ENCODE results near the gene CRY2.
A peak's percentile ranks its signal among the peaks of the same experiment; 100 is the strongest.
"Not testable (repeated sequence)": the region's sequence is repeated elsewhere in the genome, so short reads cannot be mapped to it uniquely, and the experiment has no call there.

CRY2 gene

DNA sequence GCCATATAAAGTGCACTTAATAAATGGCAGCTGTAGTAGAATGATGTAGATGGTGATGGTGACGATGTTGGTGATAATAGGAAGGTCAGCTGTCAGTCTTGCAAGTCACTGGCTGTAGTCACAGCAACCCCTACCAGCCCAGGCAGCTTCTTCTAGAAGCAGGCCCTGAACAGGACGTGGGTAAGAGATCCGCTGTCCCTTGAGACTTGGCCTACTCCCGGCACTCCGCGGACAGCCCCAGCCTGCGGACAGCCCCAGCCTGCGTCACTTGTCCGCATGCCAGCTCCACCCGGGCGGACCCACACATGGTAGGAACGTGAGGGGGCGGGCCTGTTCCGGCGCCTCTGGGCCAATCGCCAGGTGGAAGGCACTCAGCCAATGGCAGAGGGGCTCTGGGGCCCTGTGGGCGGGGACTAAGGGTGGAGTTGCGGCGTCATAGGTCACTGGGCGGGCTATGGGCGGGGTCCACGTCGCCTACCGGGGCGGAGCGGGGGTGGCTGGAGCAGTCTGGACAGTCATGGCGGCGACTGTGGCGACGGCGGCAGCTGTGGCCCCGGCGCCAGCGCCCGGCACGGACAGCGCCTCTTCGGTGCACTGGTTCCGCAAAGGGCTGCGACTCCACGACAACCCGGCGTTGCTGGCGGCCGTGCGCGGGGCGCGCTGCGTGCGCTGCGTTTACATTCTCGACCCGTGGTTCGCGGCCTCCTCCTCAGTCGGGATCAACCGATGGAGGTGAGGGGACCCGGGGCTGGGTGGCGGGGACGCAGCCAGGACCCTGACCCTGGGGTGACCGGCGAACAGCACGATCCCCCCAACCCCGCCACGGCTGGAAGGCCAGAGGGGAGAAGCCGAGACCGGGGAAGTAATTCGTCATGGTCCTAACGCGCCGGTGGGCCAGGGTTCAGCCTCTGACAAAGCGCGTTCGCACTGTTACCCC is at the start of gene CRY2:
Gene CRY2, plus strand, starts transcription at position 502 of the 937 bp plus-strand sequence. Its CDS starts 16 bp downstream, at position 518.
- DNase-seq: peak; percentile 100

DNA sequence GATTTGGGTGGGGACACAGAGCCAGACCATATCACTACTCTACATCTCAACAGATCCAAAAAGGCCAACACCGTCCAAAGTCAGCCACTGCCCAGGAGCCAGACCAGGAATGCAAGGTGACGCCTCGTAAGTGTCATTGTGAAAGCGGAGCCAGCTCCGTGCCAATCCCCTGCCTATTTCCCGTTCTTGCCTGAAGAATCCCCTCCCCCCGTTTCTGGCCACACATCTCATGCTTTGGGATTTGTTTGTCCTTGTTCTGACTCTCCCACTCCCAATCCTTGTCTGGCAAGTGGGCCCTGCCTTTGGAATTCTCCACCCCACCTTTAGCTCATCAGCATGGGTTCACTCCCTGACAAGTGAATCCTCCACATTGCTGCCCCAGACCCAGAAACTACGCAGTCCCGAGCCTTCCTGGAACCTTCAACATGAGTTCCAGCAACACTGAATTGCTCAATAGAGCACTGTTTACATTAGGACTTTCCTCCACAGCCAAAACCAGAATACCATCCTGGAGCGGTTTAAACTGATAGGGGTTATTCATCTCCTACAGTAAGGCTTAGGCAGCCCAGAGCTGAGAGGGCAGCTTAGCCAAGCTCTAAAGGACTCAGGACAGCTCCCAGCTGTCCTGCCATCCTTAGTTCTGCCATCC is 48.4 kb upstream of the CRY2 start:
- DNase-seq: no peak

DNA sequence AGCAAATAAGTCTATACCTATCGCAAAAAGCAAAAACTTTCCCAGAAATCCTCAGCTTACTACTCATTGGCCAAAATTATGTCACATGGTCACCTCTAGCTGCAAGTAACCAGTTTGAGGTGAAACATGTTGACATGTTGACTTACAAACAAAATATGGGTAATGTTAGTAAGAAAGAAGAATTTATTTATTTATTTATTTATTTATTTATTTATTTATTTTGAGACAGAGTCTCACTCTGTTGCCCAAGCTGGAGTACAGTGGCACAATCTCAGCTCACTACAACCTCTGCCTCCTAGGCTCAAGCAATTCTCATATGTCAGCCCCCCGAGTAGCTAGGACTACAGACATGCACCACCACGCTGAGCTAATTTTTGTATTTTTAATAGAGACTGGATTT is 47.7 kb upstream of the CRY2 start:
- no peak for DNase-seq

DNA sequence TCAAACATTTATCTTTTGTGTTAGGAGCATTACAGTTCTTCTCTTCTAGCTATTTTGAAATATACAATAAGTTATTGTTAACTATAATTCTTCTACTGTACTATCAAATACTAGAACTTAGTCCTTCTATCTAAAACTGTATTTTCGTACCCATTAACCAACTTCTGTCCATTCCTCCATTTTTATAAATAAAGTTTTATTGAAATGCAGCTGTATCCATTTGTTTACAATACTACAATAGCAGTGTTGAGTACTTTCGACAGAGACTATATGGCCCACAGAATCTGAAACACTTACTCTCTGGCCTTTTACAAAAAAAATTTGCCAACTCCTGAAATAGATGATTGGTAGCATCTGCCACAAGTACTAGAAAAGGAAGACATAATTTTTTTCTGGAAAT is 47.0 kb upstream of the CRY2 start:
- no peak for DNase-seq

DNA sequence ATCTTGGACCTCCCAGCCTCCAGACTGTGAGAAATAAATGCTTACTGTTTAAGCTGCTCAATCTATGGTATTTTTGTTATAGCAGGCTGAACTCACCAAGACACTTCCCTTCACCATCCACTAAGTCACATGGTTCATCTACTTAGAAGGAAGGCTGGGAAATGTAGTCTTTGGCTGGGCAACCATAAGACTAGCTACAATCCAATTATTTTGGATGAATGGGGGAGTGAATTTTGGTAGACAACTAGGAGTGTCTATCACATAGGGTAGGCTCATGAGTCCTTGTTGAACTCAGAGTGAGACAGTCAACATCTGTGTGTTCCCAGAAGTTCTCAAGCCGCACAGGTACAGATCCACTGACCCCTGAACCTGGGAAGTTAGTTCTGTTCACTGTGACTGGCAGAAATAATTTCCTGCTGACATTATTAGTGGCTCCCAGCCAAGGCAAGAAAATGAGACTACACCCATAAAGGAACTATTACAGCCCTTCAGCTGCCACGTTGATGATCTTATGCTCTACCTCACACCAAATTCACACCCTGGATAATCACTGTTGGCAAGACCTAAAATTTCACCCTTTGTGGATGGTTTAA is 45.5 kb upstream of the CRY2 start:
- DNase-seq: no peak

DNA sequence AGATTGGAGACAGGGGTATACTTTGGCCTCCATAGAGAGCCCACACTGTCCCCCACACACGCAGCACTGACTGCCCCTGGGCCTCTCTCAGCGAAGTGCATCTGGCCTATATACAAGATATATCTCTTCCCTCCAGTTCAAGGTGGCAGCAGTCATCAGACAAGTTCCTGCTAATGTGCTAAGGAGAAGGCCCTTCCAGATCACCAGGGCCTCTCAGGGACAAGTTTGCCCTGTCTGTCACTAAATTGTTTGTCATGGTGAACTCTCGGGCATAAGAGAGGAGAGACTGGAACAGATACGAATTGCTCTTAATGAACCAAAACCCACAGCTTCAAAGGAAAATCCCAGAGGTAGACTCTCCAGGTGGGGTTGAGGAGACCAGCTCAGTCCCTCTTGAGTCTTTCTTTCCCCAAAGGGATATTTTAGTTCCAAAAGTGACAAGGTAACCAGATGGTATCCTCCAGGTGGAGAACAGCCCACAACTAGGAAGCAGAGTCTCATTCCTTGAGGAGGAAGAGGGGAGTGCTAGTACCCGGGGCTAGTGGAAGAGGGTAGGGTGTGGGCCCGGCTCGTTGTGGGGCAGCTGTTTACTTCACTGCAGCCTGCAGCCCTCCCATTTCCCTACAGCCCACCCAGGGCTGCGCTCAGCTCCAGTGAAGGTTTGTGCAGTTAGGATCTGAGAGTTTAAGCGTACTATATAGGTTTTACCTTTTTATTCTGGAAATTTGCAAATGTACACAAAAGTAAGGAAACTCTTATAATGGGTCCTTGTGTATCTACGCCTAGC is 44.6 kb upstream of the CRY2 start:
- DNase-seq: no peak

DNA sequence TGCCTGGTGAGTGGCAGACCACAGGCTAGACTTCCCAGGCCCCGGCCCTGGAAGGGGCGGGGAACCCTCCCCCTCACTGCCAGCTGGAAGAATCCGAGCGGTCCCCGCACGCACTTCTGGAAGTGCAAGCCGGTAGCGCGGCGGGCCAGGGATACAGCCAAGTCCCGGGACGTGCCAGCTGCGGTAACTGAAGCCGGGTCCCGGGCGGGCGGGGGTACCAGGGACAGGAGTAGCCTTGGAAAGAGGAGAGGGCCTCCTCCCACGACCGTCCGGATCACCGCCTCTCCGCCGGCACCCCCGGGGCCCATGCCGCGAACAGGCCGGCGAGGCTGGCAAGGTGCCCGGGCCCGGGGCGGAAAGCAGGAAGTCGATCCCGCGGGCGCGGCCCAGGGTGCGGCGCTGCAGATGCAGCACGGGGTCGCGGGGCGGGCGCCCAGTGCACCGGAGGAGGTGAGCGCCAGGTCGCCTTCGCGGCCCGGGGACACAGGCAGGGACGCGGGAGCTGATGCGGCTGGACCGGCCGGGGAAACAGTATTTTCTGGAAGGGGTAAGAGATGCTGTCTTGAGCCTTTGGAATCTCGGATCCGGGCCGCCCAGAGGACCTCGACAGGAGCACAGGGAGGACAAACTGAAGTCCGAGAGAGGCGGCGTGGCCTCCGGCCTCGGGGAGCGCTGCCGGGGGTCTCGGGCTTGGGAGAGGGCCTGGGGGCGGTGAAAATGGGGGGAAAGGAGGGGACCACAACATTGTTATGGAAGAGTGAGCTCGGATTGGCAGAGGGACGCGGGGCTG is 43.1 kb upstream of the CRY2 start:
- peak; percentile 64 for DNase-seq

DNA sequence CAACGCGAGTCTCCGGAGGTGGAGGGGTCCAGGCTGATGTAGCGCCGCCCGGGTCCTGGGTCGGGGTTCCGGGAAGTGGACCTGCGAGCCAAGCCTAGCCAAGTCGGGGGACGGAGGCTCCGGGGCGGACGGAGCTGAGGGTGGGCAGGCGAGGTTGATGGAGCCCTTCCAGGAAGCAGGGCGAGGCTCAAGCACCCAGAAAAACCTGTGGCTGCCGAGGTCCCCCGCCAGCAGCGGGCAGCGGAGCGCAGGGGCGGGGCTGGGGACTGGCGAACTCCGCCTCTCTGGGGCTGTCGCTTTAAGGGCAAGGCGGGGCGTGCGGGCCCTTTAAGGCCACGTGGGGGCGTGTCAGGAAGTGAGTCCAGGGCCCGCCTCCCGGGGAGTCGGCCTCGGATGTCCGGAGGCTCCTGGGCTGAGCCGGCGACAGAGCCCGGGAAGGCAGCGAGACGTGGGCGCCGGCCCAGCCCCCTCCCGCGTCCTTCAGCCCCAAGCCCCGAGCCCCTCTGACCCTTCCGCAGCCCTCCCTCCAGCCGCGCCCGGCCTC is 42.4 kb upstream of the CRY2 start, which contains the start of gene SLC35C1:
Gene SLC35C1, plus strand, starts transcription at position 389 of the 544 bp plus-strand sequence. CDS start 653 bp downstream, outside the sequence.
- DNase-seq: peak; percentile 98

DNA sequence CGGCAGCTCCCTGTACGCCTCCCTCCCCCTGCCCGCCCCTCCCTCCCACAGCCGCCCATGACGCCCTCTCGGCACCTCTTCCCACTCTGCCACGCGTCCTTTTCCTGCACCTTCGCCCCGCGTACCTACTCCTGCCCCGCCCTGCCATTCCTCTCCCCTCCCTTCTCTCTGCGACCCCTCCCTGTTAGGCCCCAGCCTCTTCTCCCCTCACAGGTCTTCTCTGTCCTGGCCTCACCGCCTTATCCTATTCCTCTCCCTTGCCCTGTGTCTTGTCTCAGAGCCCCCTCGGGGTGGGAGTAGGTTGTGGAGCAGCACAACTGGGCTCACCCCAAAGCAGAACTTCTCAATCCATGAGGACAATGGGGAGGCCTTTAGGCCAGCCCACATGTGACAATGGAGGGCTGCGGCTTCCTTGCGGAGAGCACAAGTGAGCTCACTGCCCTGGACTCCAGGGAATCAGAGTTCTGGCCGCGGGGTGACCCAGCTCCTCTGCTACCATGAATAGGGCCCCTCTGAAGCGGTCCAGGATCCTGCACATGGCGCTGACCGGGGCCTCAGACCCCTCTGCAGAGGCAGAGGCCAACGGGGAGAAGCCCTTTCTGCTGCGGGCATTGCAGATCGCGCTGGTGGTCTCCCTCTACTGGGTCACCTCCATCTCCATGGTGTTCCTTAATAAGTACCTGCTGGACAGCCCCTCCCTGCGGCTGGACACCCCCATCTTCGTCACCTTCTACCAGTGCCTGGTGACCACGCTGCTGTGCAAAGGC is 41.8 kb upstream of the CRY2 start:
- no peak for DNase-seq

DNA sequence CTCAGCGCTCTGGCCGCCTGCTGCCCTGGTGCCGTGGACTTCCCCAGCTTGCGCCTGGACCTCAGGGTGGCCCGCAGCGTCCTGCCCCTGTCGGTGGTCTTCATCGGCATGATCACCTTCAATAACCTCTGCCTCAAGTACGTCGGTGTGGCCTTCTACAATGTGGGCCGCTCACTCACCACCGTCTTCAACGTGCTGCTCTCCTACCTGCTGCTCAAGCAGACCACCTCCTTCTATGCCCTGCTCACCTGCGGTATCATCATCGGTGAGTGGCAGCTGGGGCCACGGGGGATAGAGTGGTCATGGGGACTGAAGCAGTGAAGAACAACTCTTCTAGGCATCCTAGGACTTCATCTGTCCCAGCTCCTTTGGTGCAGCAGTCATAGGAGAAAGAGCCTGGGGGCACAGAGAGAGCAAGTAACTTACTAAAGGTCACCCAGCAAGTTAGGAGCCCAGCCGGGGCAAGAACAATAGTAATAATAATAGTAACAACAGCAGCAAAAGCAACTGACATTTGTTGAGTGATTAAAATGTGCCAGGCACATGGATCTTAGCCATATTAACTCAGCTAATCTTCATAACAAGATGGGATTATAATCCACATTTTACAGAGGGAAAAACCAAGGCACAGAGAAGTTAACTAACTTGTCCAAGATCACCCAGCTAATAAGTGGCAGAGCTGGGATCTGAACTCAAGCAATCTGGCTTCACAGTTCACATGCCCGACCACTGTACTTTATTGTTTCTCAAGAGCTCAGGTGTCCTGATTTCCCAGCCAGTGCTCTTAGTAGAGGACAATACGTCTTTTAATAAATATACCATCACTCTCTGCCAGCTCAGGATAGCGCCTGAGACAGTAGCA is 41.0 kb upstream of the CRY2 start:
- no peak for DNase-seq

DNA sequence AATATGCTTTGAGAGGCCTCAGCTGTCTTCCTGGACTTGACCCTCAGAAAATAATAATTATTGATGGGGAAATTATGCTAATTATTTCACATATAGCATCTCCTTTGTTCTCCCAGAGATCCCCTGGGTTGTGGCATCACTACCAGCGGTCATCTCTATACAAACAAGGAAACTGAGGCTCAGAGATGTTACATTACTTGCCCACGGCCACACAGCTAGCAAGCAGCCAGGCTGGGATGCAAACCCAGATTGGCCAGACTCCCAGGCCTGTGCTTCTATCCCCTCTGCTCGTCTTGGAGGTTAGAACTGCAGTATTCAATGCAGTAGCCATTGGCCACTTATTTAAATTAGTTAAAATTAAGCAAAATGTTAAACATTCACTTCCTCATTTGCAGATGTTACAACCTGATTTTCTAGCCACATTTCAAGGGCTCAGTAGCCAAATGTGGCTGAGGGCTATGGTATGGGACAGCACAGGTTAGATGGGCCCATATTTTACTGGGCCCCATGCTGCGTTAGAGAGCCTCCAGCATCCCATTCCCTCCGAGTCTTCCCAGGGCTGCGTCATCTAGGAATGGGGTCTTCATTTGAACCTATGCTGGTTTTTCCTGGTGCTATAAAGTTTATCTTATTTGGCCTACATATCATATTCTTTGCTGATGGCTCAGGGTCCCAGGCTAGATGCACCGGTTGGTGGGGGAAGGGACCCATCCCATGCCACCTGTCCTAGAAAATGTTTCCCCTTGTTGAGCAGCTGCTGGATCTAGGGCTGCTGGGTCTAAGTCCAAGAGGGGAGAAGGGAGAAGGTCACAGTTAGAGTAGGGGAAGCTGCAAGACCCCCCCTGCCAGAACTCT is 40.1 kb upstream of the CRY2 start:
- no peak for DNase-seq

DNA sequence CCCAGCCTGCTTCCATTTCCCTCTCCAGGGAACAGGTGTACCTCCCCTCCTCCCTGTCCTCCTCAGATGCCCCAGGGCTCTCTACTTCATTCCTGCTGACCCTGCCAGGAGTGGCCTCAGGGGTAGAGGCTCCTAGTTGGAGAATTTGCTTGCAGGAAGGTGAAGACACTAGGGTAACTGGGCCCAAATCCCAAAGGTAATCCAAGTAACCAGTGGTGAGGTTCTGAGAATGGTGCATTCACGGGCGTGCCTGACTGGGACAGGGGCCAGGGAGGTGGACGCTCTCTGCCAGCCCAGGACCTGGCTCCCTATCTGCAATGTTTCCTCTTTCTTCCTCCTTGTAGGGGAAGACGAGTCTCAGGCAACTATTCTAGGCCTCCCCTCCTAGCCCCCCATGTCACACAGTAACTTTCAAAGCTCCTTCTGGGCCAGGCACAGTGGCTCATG is 39.5 kb upstream of the CRY2 start:
- DNase-seq: no peak

DNA sequence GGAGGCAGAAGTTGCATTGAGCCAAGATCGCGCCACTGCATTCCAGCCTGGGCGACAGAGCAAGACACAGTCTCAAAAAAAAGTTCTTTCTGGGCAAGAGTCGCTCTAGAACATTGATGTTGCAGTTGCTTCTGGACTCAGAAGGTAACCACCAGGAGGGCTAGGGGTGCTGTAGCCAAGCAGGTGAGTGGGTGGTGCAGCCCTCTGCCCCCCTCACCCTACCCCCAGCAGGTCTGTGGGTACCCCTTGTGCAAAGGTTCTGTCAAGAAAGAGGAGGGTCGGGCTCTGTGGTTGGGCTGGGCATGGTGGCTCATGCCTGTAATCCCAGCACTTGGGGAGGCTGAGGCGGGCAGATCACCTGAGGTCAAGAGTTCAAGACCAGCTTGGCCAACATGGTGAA is 38.8 kb upstream of the CRY2 start:
- not testable (repeated sequence) for DNase-seq

DNA sequence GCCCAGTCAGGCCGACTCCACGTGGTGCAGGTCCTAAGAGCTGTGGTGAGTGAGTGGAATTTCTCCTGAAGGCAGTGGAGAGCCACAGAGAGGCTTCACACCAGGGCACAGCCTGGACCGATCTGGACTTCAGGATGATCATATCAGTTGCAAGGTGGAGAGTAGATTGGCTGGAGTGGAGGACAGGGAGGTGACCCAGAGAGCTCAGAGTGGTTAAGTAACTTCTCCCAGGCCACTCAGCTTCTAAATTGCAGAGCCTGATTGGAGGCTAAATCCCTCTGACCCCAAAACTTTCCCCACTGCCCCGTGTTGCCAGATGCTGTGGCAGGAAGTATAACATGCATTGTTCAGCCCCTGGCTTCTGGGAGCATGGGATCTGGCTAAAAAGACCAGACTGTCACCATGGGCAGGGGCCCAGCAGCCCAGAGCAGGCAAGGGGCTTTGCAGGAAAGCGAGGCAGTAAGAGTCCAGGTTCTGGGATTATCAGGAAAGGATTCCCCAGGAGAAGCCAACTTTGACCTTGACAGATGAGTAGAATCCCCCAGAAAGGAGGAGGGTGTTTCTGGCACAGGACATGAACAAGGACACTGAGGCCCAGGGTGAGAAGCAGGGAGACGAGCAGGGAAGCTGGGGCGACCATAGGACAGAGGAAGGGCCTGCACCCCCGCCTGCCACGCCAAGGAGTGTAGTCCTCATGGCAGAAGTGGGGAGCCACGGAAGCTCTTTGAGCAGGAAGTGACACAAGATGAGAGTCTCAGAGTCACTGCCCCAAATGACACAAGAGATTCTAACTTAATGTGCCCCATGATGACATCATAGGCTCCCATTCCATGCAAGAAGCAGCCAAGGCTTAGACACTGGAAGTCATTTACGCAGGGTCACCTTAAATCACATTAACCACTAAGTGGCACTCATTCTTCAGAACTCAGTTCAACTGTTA is 37.5 kb upstream of the CRY2 start:
- peak; percentile 25 for DNase-seq

DNA sequence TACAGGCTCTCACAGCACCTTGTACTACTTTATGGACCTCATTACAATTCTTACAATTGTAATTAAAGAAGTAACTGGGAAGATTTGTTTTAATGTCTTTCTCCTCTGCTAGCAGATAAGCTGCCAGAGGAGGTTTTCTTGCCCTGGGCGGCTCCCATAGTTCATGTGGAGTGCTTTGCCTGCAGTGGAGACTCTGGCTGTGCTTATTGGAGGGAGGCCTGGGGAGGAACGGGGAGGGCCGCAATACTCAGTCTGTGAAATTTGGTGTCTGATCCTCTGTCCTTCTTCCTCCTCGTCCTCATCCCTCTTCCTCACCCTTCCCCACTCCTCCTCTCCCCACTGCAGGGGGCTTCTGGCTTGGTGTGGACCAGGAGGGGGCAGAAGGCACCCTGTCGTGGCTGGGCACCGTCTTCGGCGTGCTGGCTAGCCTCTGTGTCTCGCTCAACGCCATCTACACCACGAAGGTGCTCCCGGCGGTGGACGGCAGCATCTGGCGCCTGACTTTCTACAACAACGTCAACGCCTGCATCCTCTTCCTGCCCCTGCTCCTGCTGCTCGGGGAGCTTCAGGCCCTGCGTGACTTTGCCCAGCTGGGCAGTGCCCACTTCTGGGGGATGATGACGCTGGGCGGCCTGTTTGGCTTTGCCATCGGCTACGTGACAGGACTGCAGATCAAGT is 36.7 kb upstream of the CRY2 start:
- DNase-seq: no peak

DNA sequence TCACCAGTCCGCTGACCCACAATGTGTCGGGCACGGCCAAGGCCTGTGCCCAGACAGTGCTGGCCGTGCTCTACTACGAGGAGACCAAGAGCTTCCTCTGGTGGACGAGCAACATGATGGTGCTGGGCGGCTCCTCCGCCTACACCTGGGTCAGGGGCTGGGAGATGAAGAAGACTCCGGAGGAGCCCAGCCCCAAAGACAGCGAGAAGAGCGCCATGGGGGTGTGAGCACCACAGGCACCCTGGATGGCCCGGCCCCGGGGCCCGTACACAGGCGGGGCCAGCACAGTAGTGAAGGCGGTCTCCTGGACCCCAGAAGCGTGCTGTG is 36.2 kb upstream of the CRY2 start:
- DNase-seq: no peak

Data from activated CD4-positive, alpha-beta T cell treated with anti-CD3 and anti-CD28 coated beads, Interleukin-2, Interleukin-6, amounts not matched to agents 100 ng/mL and 50 ng/mL, durations not matched to agents 16 hours and 8 hours (primary cell).